HG02588 (cell line): Measurements from ENCODE around the gene SLC2A2.
"Not testable (repeated sequence)": the region's sequence is repeated elsewhere in the genome, so short reads cannot be mapped to it uniquely, and the experiment has no call there.

Experiments
- ATAC-seq: cut with Tn5 transposase; IDR thresholded peaks from one replicate; pipeline ENCODE4 v1.9.1; 2021; ENCODE audit warnings: mild to moderate bottlenecking, moderate library complexity; ENCODE audit not compliant: unreplicated experiment

SLC2A2 gene

DNA sequence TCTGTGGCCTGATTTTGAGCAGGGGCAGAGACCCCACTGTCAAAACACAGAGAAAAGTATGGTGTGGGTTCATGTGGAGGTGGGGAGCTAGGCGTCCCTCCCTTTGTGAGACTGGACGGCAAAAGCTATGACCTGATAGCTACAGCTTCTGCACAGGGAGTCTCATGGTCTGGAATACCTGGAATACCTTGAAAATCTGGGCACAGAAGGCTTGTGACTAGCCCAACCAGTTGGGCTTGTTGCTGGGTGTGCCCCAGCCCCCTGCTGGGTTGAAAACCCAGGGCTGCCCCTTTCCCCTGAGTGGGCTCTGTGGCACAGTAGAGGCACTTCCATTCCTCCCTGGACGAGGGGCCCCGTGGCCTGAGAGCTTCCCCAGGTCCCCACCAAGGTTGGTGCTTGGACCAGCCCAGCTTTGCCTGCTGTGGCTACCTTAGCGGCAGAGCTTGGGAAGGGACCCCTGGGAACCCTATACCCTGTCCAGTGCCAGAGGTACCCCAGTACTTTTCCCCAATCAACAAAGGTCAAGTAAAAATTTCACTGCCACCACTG is 37.3 kb downstream of the SLC2A2 start:
- ATAC-seq: no peak

DNA sequence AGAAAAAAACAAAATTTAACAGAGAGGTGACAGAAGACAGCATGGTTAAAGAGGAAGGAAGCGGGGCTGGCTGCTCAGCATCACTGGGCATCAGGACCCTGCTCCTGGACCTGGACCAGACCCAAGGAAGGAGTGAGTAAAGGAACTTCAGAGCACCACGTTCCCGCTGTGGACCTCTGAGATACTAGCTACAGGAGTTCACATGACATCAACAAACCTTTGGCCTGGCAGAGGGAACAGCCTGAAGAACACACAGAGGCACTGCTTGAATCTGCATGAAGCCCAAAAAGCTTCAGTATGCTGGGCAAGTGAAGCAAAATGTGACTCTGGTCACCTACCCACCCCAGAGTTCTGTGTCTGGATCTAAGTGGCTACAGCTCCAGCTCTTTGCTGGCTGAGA is 38.1 kb downstream of the SLC2A2 start:
- no peak for ATAC-seq

GRCh38 chr3:170985304-170985703 is 41.2 kb downstream of the SLC2A2 start:
- no peak for ATAC-seq

- peak; percentile 97 for ATAC-seq
Observed at GRCh38 chr3:170982733-170983132, 43.8 kb downstream of the SLC2A2 start.

- ATAC-seq: no peak
Observed at GRCh38 chr3:170980399-170980798, 46.1 kb downstream of the SLC2A2 start.

DNA sequence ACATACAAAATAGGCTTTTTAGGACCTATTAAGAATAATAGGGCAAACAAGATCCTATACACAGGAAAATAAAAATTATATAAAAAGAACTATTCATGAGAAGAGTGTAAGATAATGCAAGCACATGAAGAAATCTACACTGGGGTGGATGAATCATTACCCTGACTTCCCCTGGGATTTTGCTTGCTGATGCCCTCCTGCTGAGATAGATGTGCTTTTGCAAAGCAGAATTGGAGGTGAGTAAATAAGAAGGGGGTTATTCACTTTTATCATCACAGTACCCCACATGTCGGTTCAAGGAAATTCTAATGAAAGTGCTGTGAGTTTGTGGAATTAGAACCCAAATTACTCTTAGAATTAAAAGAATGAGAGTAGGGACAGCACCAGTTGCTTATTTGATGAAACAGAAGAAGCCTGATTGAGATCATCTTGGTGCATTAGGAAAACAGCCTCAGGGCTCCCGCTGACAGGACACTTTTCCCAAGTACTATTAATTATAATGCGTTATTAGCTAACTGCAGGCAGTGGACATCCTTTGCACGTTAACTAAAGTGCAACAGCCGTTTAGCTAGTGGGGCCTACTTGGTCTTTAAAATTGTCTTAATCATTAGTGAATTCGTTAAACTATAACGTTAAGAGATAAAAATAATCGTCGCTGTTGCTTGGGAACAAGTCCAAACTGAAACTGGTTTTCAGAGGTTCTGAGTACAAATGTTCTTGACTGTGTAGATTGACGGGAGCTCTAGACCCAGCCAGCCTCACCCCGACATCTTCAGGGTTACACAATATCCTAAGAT is 48.4 kb downstream of the SLC2A2 start:
- ATAC-seq: no peak

DNA sequence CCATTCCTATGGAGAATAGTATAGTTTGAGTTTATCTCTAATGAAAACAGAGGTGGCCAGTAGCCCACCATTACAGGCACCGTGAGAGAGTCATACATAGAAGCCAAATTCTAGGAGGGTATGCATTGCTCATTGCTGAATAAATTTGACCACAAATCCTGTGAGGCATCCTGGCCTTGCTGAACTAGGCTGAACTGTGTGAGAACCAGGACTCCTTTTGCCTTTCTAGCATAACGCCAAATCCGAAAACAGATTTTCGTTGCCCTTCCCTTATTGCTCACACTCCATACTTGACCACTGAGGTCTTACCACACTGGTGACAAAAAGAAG is 50.4 kb downstream of the SLC2A2 start:
- ATAC-seq: no peak

- ATAC-seq: no peak
Observed at GRCh38 chr3:170975283-170976189, 51.0 kb downstream of the SLC2A2 start.

DNA sequence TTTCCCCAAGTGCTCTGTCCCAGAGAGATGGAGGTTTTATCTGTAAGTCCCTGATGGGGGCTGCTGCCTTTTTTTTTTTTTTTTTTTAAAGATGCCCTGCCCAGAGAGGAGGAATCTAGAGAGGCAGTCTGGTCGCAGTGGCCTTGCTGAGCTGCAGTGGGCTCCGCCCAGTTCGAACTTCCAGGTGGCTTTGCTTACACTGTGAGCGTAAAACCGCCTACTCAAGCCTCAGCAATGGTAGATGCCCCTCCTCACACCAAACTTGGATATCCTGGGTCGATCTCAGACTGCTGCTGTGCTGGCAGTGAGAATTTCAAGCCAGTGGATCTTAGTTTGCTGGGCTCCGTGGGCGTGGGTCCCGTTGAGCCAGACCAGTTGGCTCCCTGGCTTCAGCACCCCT is 51.6 kb downstream of the SLC2A2 start:
- ATAC-seq: no peak

GRCh38 chr3:170972917-170973316 is 53.6 kb downstream of the SLC2A2 start:
- not testable (repeated sequence) for ATAC-seq

GRCh38 chr3:170967126-170967525 is 59.4 kb downstream of the SLC2A2 start:
- ATAC-seq: no peak

- ATAC-seq: no peak
Observed at GRCh38 chr3:170966495-170966894, 60.0 kb downstream of the SLC2A2 start.

GRCh38 chr3:170962411-170962810 is 64.1 kb downstream of the SLC2A2 start:
- ATAC-seq: no peak

GRCh38 chr3:170961616-170962400 is 64.7 kb downstream of the SLC2A2 start:
- no peak for ATAC-seq

DNA sequence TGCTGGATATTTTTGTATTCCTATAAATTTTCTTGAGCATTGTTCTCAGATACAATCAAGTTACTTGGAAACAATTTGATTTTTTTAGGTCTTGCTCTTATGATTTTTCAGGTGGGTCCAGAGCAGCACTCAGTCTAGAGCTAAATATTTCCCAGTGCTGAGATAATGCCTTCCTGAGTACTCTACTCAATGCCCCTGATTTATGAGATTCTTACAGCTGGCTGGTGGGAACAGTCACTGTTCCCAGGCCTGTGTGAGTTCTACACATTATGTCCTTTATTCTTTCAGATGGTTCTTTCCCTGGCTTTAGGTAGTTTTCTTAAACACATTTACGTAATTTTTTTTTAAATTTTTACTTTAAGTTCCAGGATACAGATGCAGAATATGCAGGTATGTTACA is 67.1 kb downstream of the SLC2A2 start:
- ATAC-seq: no peak

GRCh38 chr3:170956647-170957046 is 69.9 kb downstream of the SLC2A2 start:
- no peak for ATAC-seq

- ATAC-seq: no peak
Observed at GRCh38 chr3:170953736-170954135, 72.8 kb downstream of the SLC2A2 start.

DNA sequence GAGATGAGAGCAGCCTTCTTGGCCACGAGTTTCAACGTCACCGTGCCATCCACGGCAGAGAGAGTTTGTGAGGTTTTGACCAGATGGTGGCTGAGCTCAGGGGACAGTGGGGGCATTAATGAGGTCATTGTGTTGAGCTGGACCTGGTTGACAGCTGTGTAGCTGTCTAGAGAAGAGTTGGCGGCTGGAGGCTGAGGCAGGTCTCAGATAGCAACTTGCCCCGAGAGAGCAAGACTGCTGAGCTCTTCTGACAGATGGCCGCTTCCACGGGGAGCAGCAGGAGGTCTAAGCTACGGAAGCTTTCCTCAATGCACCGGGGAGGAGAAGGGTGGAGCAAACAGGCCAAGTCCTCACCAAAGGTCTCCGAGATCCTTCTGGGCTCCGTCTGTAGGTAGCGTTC is 73.3 kb downstream of the SLC2A2 start:
- no peak for ATAC-seq

DNA sequence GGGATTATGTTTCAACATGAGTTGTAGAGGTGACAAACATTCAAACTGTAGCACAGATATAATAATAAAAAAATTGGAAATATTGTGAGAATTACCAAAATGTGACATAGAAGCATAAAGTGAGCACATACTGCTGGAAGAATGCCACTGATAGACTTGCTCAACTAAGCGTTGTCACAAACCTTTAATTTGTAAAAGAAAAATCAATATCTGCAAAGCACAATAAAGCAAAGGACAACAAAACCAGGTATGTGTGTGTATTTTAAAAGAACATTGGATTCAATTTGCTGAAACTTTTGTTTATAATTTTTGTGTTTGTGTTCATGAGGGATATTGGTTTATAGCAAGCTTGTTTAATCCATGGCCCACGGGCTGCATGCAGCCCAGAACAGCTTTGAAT is 77.3 kb downstream of the SLC2A2 start:
- no peak for ATAC-seq

DNA sequence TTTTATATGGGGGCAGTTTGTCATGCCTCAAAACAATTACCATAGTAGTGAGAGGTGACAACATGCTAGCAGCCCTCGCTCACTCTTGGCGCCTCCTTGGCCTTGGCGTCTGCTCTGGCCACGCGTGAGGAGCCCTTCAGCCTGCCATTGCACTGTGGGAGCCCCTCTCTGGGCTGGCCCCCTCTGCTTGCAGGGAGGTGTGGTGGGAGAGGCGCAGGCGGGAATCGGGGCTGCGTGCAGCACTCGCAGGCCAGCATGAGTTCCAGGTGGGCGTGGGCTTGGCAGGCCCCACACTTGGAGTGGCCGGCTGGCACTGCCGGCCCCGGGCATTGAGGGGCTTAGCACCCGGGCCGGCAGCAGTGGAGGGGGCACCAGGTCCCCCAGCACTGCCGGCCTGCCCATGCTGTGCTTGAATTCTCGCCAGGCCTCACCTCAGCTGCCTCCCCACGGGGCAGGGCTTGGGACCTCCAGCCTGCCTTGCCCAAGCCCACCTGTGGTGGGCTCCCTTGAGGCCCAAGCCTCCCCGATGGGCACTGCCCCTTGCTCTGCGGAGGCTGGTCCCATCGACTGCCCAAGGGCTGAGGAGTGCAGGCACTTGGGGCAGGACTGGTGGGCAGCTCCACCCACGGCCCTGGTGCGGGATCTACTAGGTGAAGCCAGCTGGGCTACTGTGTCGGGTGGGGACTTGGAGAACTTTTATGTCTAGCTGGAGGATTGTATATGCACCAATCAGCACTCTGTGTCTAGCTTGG is 79.3 kb downstream of the SLC2A2 start:
- no peak for ATAC-seq
